CD14-positive monocyte (primary cell): ENCODE measurements around the gene FAM118B. TPM values are rescaled to one million over a fixed set of nuclear protein-coding genes. Genes with fewer than 3 reads are reported as not detected.

Source experiments
- DNase-seq, 3 donors: peaks; one replicate each; pipeline ENCODE4 v3.0.0-alpha.2; 2011 to 2022
- H2AFZ ChIP-seq: 2 replicates; pipeline ENCODE4 v1.6.0; 2012; ENCODE audit warnings: mild to moderate bottlenecking, low read depth, low read length, inconsistent platforms; ENCODE audit not compliant: insufficient read depth, poor library complexity, severe bottlenecking
- H3K27ac ChIP-seq, 2 donors: 1 replicate in 1 of 2; 2 replicates in 1 of 2; pipeline ENCODE4 v1.5.1; 2012 to 2013; ENCODE audit warnings: low read length in 2 of 2, control low read depth in 1 of 2, inconsistent platforms in 1 of 2, low read depth in 1 of 2, mild to moderate bottlenecking in 1 of 2
- H3K27me3 ChIP-seq, 2 donors: one replicate each; pipeline versions ENCODE4 v1.6.0 to v1.6.1; 2011 to 2013; ENCODE audit warnings: low read length in 2 of 2; ENCODE audit not compliant: control insufficient read depth in 2 of 2, insufficient read depth in 2 of 2
- H3K36me3 ChIP-seq, 2 donors: replicated peaks in 1 of 2; 1 replicate in 1 of 2; 2 replicates in 1 of 2; pipeline versions ENCODE4 v1.5.1 to v1.6.1; 2012 to 2013; ENCODE audit warnings: low read length in 2 of 2, control low read depth in 1 of 2, inconsistent platforms in 1 of 2, mild to moderate bottlenecking in 1 of 2; ENCODE audit not compliant: insufficient read depth in 2 of 2, control insufficient read depth in 1 of 2
- H3K4me1 ChIP-seq, 2 donors: 1 replicate in 1 of 2; 2 replicates in 1 of 2; pipeline versions ENCODE4 v1.5.1 to v1.6.1; 2012 to 2013; ENCODE audit warnings: low read length in 2 of 2, control low read depth in 1 of 2, inconsistent platforms in 1 of 2, mild to moderate bottlenecking in 1 of 2, moderate library complexity in 1 of 2; ENCODE audit not compliant: insufficient read depth in 2 of 2, control insufficient read depth in 1 of 2
- H3K4me2 ChIP-seq: replicated peaks from 2 replicates; pipeline ENCODE3; 2012; ENCODE audit warnings: low read length, moderate library complexity, mild to moderate bottlenecking; ENCODE audit not compliant: poor library complexity, severe bottlenecking; ENCODE audit errors: extremely low read depth
- H3K4me3 ChIP-seq, 3 experiments: fragments of 200-600 bp in 1 of 3; sonication (generic) in 1 of 3; replicated peaks in 1 of 3; 1 replicate in 2 of 3; 2 replicates in 1 of 3; pipeline ENCODE4 v1.5.1; 2011 to 2013; ENCODE audit warnings: low read length in 3 of 3, mild to moderate bottlenecking in 3 of 3, control low read depth in 2 of 3, low read depth in 2 of 3, inconsistent platforms in 1 of 3, moderate library complexity in 1 of 3
- H3K79me2 ChIP-seq: 2 replicates; pipeline ENCODE4 v1.6.0; 2012; ENCODE audit warnings: mild to moderate bottlenecking, control low read depth, inconsistent platforms, low read length, moderate library complexity; ENCODE audit not compliant: insufficient read depth
- H3K9ac ChIP-seq: 2 replicates; pipeline ENCODE4 v1.6.0; 2017; ENCODE audit warnings: low read length, mild to moderate bottlenecking; ENCODE audit not compliant: insufficient read depth, poor library complexity, severe bottlenecking
- H3K9me3 ChIP-seq, 2 donors: replicated peaks in 1 of 2; 1 replicate in 1 of 2; 2 replicates in 1 of 2; pipeline versions ENCODE4 v1.5.1 to v1.6.1; 2012 to 2013; ENCODE audit warnings: low read length in 2 of 2, control low read depth in 1 of 2; ENCODE audit not compliant: control insufficient read depth in 1 of 2, insufficient read depth in 1 of 2
- H4K20me1 ChIP-seq: 2 replicates; pipeline ENCODE4 v1.6.0; 2012; ENCODE audit warnings: mild to moderate bottlenecking, low read length, control low read depth, moderate library complexity; ENCODE audit not compliant: insufficient read depth
- H3K27ac Mint-ChIP-seq, 7 donors: one replicate each; pipeline ENCODE4 v1.8.0; 2020; ENCODE audit warnings: mild to moderate bottlenecking in 7 of 7, mixed read lengths in 7 of 7, moderate library complexity in 6 of 7, inconsistent platforms in 2 of 7
- H3K27me3 Mint-ChIP-seq, 3 donors: one replicate each; pipeline ENCODE4 v1.8.0; 2021 to 2022; ENCODE audit warnings: low read depth in 3 of 3, mild to moderate bottlenecking in 3 of 3, mixed read lengths in 3 of 3, moderate library complexity in 3 of 3, inconsistent platforms in 1 of 3
- H3K36me3 Mint-ChIP-seq, 2 donors: one replicate each; pipeline ENCODE4 v1.8.0; 2020; ENCODE audit warnings: mixed read lengths in 2 of 2, inconsistent platforms in 1 of 2, mild to moderate bottlenecking in 1 of 2
- H3K4me1 Mint-ChIP-seq: one replicate; pipeline ENCODE4 v1.8.0; 2020; ENCODE audit warnings: mild to moderate bottlenecking, mixed read lengths
- H3K4me3 Mint-ChIP-seq, 2 donors: one replicate each; pipeline ENCODE4 v1.8.0; 2020; ENCODE audit warnings: mild to moderate bottlenecking in 2 of 2, mixed read lengths in 2 of 2, moderate library complexity in 1 of 2
- H3K9me3 Mint-ChIP-seq, 7 donors: one replicate each; pipeline ENCODE4 v1.8.0; 2020 to 2022; ENCODE audit warnings: mixed read lengths in 7 of 7, mild to moderate bottlenecking in 6 of 7, moderate library complexity in 6 of 7, inconsistent platforms in 2 of 7
- CTCF ChIP-seq: fragments of 200-600 bp; IDR thresholded peaks from one replicate; pipeline ENCODE4 v1.8.0; 2022; ENCODE audit warnings: antibody characterized with exemption, mild to moderate bottlenecking
- WGBS: methylation state at CpG from one replicate; pipeline ENCODE4 v1.1.5; 2013; ENCODE audit warnings: missing lambda C conversion rate; ENCODE audit not compliant: insufficient coverage; 5-methylcytosine and 5-hydroxymethylcytosine counted together
- intact Hi-C, 2 donors: fragments of 100-400 bp; cut with micrococcal nuclease; formaldehyde crosslinking; loops; one replicate each; pipeline versions ENCODE4 v1.15.0 to v1.15.1; 2023
- polyA plus RNA-seq, 3 donors: library from polyadenylated mRNA; depleted of rRNA in 1 of 3; unstranded in 2 of 3; stranded (reverse) in 1 of 3; fragments of 300-500 nt in 2 of 3; fragments of >200 nt in 1 of 3; fragmentation: Illumina TruSeq in 2 of 3; gene quantifications; 1 replicate in 2 of 3; 2 replicates in 1 of 3; pipeline ENCODE4 v1.2.3, GENCODE V29; 2012 to 2021

FAM118B gene
- polyA plus RNA-seq, 3 donors = 13.6 to 18.7 (median 16.5) TPM

DNA sequence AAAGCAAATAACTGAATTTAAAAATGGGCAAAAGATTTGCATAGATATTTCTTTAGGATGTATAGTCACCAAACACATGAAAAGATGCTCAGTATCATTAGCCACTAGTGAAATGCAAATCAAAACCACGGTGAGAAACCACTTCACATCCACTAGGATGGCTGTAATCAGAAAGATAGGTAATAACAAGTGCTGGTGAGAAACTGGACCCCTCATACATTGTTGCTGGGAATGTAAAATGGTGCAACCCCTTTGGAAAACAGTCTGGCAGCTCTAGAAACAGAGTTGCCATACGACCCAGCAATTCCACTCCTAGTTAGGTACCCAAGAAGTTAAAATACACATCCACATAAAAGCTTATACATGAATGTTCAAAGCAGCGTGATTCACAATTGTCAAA is 16.5 kb upstream of the FAM118B start:
- H3K4me1 Mint-ChIP-seq = no peaks in the 10 kb centered on the region
- H3K27me3 ChIP-seq = no peaks in the 10 kb centered on the region
- H3K27ac Mint-ChIP-seq = no peak overlapping the region
- H3K4me3 ChIP-seq = no peak overlapping the region
- H3K9me3 ChIP-seq = peaks cover 15 to 16% of the 10 kb centered on the region in 2 donors
- no peaks in the 10 kb centered on the region for H4K20me1 ChIP-seq
- no peak overlapping the region for H3K4me3 Mint-ChIP-seq
- no peak for DNase-seq
- H3K27me3 Mint-ChIP-seq = peaks cover 0 to 5% (median 1%) of the 10 kb centered on the region in 3 donors
- no peak for TF ChIP-seq CTCF
- H3K36me3 ChIP-seq = peaks cover 61 to 94% of the 10 kb centered on the region in 2 donors
- intact Hi-C loops = no loop called here
- no CpG with 5 or more reads among the region's 3 CpGs for WGBS
- no peak overlapping the region for H3K9ac ChIP-seq
- no peaks in the 10 kb centered on the region for H3K79me2 ChIP-seq
- H3K9me3 Mint-ChIP-seq = peaks cover 12 to 23% (median 17%) of the 10 kb centered on the region in 7 donors
- no peak overlapping the region for H3K4me2 ChIP-seq
- H3K36me3 Mint-ChIP-seq = peaks cover 72 to 87% of the 10 kb centered on the region in 2 donors
- no peak overlapping the region for H2AFZ ChIP-seq
- no peak overlapping the region for H3K27ac ChIP-seq
- H3K4me1 ChIP-seq = no peaks in the 10 kb centered on the region

- intact Hi-C loops = no loop called here
Measured at GRCh38 chr11:126197277-126197939, 14.2 kb upstream of the FAM118B start.

More at GRCh38 chr11:126197277-126197939, 14.2 kb upstream of the FAM118B start:
- TF ChIP-seq CTCF = no peak
- Mint-ChIP-seq H3K27ac (no peak overlapping the region), H3K36me3 (peaks cover 74 to 91% of the 10 kb centered on the region in 2 donors), H3K27me3 (peaks cover 0 to 3% (median 1%) of the 10 kb centered on the region in 3 donors), H3K9me3 (peaks cover 14 to 23% (median 17%) of the 10 kb centered on the region in 7 donors), H3K4me3 (no peak overlapping the region), H3K4me1 (no peaks in the 10 kb centered on the region)
- H3K27ac ChIP-seq = no peak overlapping the region
- no peaks in the 10 kb centered on the region for H3K4me1 ChIP-seq
- no peak overlapping the region for H3K4me2 ChIP-seq
- 94% methylated on average over 2 of the region's 7 CpGs for WGBS
- H3K27me3 ChIP-seq = no peaks in the 10 kb centered on the region
- H3K36me3 ChIP-seq = peaks cover 71 to 94% of the 10 kb centered on the region in 2 donors
- H4K20me1 ChIP-seq = no peaks in the 10 kb centered on the region
- no peak for DNase-seq
- H3K4me3 ChIP-seq = no peak overlapping the region
- no peak overlapping the region for H2AFZ ChIP-seq
- no peaks in the 10 kb centered on the region for H3K79me2 ChIP-seq
- no peak overlapping the region for H3K9ac ChIP-seq
- peaks cover 15 to 16% of the 10 kb centered on the region in 2 donors for H3K9me3 ChIP-seq
